NCI-H82 treated with DMSO at 0.1 percent for 48 hours (cell line): Measurements from ENCODE around the gene COTL1.

Experiments used
- DNase-seq: peaks from one replicate; lab custom pipeline; 2025; ENCODE audit not compliant: unreplicated experiment; lab: John Stamatoyannopoulos, UW

The COTL1 gene, protein sequence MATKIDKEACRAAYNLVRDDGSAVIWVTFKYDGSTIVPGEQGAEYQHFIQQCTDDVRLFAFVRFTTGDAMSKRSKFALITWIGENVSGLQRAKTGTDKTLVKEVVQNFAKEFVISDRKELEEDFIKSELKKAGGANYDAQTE

DNA sequence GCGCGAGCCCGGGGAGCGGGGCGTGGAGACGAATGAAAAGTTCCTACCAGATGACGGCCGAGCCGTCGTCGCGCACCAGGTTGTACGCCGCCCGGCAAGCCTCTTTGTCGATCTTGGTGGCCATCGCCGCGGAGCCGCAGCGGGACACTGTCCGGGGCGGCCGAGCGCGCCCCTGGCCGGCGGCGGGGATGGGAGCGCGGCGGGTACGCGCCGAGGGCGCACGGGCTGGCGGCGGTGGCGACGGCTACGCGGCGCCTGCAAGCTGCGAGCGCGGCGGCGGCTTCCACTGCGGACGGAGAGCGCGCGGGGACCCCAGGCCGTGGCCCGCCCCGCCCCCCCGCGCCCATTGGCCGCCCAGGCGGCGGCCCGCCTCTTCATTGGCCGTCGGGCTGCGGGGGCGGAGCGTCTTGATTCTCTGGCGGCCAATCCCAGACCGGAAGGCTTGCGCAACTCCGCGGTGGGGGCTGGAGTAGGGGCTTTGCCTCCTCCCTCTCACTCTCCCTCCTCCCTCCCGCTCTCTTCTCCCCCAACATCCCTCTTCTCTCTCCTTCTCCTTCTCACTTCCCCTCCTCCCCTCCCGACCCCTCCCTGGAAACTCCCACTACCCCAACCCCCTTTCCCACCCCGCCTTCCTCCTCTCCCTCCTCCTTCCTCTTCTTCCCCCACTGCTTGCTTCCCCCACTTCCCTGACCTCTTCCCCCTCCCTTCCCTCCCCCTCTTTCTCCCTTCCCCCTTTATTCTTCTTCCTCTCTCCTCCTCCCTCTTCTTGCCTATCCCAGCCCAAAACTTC is at the start of gene COTL1:
COTL1 (minus strand) TSS at position 288 of the 790 bp plus-strand sequence; CDS start at position 124, 164 bp downstream.
- DNase-seq = peak; percentile 86

DNA sequence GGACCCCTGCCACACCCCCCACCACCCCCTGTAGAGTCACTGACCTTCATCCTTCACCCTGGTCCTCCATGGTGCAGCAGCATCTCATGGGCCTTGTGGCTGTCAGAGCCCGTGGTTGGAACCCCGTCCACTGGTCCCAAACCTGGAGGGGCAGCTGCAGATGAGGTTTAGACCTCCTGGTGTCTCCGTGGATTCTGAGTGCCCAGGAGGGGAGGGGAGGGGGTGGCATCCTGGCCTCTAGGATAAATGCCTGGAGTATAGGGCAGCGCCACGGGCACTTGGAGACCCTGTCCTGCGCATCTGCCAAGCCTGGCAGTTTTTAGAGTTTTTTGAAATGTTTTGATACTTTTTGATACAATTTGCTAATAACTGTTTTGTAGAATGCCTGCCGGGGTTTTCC is 48.0 kb upstream of the COTL1 start:
- no peak for DNase-seq

- no peak for DNase-seq
These were observed 47.5 kb upstream of the COTL1 start for GRCh38 chr16:84665359-84665758.

DNA sequence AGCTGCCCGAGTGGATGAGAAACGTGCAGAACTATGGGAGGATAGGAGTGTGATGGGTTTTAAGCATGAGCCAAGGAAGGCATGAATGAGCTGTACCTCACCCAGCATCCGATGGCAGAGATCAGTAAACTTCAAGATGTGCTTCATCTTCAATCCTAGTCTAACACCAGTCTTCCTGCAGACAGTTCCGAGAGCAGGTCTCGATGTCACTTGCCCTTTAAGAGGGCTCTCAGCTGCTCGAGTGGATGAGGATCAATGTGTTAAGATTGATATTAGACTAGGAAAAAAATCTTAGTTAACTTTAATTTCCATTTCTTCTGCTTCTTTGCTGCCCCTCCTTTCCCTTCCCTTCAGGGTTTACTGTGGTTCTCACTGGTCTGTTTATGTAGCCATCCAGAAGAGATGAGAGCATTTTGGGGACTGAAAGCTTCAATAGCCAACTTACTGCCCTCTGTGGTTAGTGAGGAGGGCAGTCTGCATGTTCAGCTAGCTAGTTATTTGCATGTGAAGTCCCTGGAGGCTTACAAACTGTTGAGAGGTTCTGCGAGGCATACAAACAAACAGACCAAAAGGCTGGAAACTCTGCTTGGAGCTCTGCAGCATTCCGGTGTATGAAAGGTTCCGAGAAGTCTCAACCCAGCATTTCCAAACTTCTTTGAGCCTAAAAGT is 45.7 kb upstream of the COTL1 start:
- no peak for DNase-seq

- no peak for DNase-seq
These were observed 44.6 kb upstream of the COTL1 start for GRCh38 chr16:84662471-84662870.

DNA sequence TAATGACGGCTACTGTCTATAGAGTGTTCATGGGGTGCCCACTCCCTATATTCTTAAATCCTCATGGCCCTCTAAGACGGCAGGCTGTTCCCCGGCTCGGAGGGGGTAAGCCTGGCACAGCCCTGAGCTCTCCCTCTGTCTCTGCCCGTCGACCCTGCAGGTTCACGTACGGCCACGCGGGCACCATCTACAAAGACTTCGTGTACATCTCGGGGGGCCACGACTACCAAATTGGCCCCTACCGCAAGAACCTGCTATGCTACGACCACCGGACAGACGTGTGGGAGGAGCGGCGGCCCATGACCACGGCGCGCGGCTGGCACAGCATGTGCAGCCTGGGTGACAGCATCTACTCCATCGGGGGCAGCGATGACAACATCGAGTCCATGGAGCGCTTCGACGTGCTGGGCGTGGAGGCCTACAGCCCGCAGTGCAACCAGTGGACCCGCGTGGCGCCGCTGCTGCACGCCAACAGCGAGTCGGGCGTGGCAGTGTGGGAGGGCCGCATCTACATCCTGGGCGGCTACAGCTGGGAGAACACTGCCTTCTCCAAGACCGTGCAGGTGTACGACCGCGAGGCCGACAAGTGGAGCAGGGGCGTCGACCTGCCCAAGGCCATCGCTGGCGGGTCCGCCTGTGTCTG is 43.7 kb upstream of the COTL1 start:
- DNase-seq = no peak

DNA sequence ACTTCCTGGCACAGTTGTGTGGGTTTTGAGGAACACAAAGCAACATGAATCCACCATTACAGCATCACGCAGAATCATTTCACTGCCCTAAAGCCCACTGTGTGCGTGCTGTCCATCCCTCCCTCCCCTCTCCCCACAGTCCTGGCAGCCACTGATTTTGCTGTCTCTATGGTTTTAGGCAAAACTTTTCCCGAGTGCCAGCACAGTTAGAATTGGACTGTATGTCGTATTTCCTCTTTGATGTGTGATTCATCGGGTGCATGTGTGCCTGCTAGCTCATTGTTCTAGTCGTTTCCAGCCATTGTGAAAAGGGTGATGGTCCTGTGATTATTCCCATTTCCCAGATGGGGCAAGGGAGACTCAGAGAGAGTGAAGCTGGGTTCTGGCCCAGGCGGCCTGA is 43.1 kb upstream of the COTL1 start:
- DNase-seq = no peak

DNA sequence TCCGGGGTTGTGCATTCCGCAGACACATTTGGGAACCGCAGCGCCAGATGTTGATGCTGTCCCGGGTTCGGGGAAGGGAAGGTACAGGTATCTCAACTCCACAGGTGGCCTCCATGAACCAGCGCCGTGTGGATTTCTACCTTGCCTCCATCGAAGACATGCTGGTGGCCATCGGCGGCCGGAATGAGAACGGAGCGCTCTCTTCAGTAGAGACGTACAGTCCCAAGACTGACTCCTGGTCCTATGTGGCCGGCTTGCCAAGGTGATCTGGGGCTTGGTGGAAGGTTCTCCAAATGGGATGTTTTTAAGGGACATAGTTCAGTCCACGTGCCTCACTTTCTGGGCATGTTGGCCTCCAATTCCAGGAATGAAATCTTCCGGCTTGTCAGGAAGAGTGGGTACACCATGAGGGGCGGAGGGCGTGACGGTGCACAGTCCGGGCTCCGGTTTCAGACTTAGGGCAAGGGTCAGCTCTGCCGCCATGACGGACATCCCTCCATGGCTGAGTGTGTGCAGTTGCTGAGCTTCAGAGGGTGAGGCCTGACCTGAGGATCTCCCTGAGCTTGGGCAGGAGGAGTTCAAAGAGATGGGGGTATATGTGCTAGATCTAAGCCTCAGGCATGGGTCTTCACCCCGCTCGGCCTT is 41.9 kb upstream of the COTL1 start:
- no peak for DNase-seq

GRCh38 chr16:84658690-84659089 is 40.8 kb upstream of the COTL1 start:
- DNase-seq = no peak

- no peak for DNase-seq
These were observed 39.5 kb upstream of the COTL1 start for GRCh38 chr16:84657229-84657837.

DNA sequence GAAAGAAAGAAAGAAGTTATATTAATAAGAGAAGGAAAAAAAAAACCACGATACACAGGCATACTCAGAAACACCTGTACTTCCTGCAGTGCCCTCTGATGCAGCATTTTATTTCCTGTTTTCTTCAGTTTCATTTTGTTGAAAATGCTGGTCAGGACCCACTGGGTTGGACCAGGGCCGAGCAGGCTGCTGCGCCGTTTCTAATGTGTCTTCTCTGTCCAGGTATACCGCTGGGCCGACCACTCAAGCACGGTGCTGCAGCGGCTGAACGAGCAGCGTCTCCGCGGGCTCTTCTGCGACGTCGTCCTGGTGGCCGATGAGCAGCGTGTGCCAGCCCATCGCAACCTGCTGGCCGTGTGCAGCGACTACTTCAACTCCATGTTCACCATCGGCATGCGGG is 38.8 kb upstream of the COTL1 start:
- no peak for DNase-seq

- DNase-seq = no peak
These were observed 37.1 kb upstream of the COTL1 start for GRCh38 chr16:84654998-84655397.

DNA sequence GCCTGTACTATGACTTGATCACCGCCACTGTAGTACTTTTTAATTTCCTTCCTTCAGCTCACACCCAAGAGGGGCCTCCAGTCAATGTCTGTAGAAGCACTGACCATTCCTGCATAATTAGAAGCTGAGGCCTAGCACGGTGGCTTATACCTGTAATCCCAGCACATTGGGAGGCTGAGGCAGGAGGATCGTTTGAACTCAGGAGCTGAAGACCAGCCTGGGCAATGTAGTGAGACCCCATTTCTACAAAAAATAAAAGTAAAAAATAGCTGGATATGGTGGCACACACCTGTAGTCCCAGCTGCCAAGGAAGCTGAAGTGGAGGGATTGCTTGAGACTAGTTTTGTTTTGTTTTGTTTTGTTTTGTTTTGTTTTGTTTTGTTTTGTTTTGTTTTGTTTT is 36.4 kb upstream of the COTL1 start:
- no peak for DNase-seq

GRCh38 chr16:84652566-84652965 is 34.7 kb upstream of the COTL1 start:
- DNase-seq = no peak

GRCh38 chr16:84650062-84650991 is 32.4 kb upstream of the COTL1 start:
- no peak for DNase-seq

GRCh38 chr16:84649511-84649861 is 31.6 kb upstream of the COTL1 start:
- no peak for DNase-seq

DNA sequence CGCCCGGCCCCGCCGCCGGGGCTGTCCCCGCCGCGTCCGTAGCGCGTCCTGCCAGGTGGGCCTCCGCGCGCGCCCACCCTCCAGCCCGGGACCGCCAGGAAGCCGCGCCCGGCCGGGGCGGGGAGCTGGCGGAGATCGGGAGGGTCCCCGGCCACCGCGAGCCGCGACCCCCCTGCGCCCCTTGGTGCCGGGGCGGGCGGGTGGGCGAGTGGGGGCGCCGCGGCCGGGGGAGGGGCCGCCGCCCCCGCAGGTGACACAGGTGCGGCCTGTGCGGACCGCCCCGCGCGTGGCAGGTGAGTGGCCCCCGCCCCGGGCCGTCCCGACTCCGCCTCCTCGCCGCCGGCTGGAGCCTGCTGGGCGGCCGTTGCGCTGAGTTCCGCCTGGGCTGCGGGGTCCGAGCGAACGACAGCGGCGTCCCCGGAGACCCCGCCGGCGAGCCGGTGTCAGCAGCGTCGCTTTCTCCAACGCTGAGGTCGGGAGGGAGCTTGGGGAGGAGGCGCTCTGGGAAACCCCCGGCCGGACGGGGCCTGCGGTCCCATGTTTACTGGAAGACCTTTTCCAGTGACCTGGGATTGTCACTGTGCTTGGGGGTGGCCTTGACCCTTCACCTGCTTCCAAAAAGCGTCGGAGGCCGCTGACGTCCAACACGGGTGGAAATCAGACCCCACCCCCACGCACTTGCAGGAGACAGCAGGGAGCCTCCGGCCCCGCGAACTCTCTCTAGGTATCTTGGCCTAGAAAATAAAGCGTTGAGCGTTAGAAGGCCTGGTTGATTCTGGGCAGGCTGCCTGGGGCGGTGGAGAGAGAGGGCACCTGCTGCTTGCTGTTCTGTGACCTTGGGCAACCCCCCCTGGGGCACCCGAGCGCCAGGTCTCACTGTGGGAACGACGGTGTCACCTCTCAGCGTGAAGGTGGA is 31.0 kb upstream of the COTL1 start:
- DNase-seq = no peak

- DNase-seq = no peak
These were observed 30.1 kb upstream of the COTL1 start, which contains the start of gene KLHL36 for GRCh38 chr16:84647828-84648594. TSS of gene KLHL36 (plus strand) at chr16:84648511. CDS start at chr16:84650868, 2,357 bp downstream.
